NCI-H187 treated with DMSO at 0.1 percent for 48 hours (cell line): Measurements from ENCODE around the gene EYA2.
"Not testable (repeated sequence)": the region's sequence is repeated elsewhere in the genome, so short reads cannot be mapped to it uniquely, and the experiment has no call there.

Experiments used
- DNase-seq: peaks from one replicate; lab custom pipeline; 2025; lab: John Stamatoyannopoulos, UW

Gene EYA2

GRCh38 chr20:46955601-46956556 is 61.2 kb downstream of the EYA2 start:
- no peak for DNase-seq

- DNase-seq, result no peak
Measured at GRCh38 chr20:46959081-46959692, 64.5 kb downstream of the EYA2 start.

GRCh38 chr20:46959821-46960220 is 65.2 kb downstream of the EYA2 start:
- DNase-seq, result no peak

GRCh38 chr20:46960536-46960935 is 65.9 kb downstream of the EYA2 start:
- DNase-seq, result no peak

GRCh38 chr20:46961968-46962367 is 67.3 kb downstream of the EYA2 start:
- not testable (repeated sequence) for DNase-seq

GRCh38 chr20:46962452-46963195 is 68.0 kb downstream of the EYA2 start:
- DNase-seq, result no peak

GRCh38 chr20:46963196-46963529 is 68.5 kb downstream of the EYA2 start:
- DNase-seq, result no peak

- no peak for DNase-seq
Measured at GRCh38 chr20:46963758-46964617, 69.3 kb downstream of the EYA2 start.

- no peak for DNase-seq
Measured at GRCh38 chr20:46964618-46965455, 70.2 kb downstream of the EYA2 start.

GRCh38 chr20:46965477-46965876 is 70.8 kb downstream of the EYA2 start:
- DNase-seq, result no peak

- DNase-seq, result no peak
Measured at GRCh38 chr20:46967646-46968045, 73.0 kb downstream of the EYA2 start.

- DNase-seq, result no peak
Measured at GRCh38 chr20:46970937-46971630, 76.4 kb downstream of the EYA2 start.

GRCh38 chr20:46973766-46974165 is 79.1 kb downstream of the EYA2 start:
- no peak for DNase-seq

GRCh38 chr20:46974669-46975434 is 80.2 kb downstream of the EYA2 start:
- no peak for DNase-seq

- DNase-seq, result no peak
Measured at GRCh38 chr20:46975976-46976375, 81.3 kb downstream of the EYA2 start.

GRCh38 chr20:46977204-46977603 is 82.6 kb downstream of the EYA2 start:
- no peak for DNase-seq

GRCh38 chr20:46977909-46978588 is 83.4 kb downstream of the EYA2 start:
- DNase-seq, result no peak

- DNase-seq, result no peak
Measured at GRCh38 chr20:46978951-46979491, 84.4 kb downstream of the EYA2 start.
